ENCODE measurements around the gene FBLN7. TPM values are rescaled to one million over a fixed set of nuclear protein-coding genes. Genes with fewer than 3 reads are reported as not detected.

Gene FBLN7
- total RNA-seq, 1 donor from 2014 or later, result 9.3 TPM

- no peak for DNase-seq (ENCODE audit: low spot score, unreplicated experiment)
- H3K4me1 Mint-ChIP-seq (ENCODE audit: low read depth), result no peaks in the 10 kb centered on the region
- H3K27ac Mint-ChIP-seq, result no peak overlapping the region
- H3K4me3 Mint-ChIP-seq (ENCODE audit: low read depth), result no peak overlapping the region
- TF ChIP-seq CTCF (IDR thresholded peaks at IDR 0.05; ENCODE audit: unreplicated experiment), result peak; percentile 25
- H3K36me3 Mint-ChIP-seq (ENCODE audit: insufficient read depth), result peaks cover 1% of the 10 kb centered on the region
- no peaks in the 10 kb centered on the region for H3K27me3 Mint-ChIP-seq
- no peaks in the 10 kb centered on the region for H3K9me3 Mint-ChIP-seq (ENCODE audit: low read depth)
Observed at GRCh38 chr2:112118148-112118547, 20.0 kb upstream of the FBLN7 start.

- TF ChIP-seq CTCF (IDR thresholded peaks at IDR 0.05; ENCODE audit: unreplicated experiment), result peak; percentile 79
- Mint-ChIP-seq H3K4me3 (ENCODE audit: low read depth) (no peak overlapping the region), H3K27me3 (no peaks in the 10 kb centered on the region), H3K36me3 (ENCODE audit: insufficient read depth) (peaks cover 5% of the 10 kb centered on the region), H3K4me1 (ENCODE audit: low read depth) (no peaks in the 10 kb centered on the region), H3K27ac (no peak overlapping the region), H3K9me3 (ENCODE audit: low read depth) (no peaks in the 10 kb centered on the region)
- no peak for DNase-seq (ENCODE audit: low spot score, unreplicated experiment)
Observed at GRCh38 chr2:112121682-112122254, 16.4 kb upstream of the FBLN7 start.

- Mint-ChIP-seq H3K36me3 (ENCODE audit: insufficient read depth) (peaks cover 2% of the 10 kb centered on the region), H3K4me3 (ENCODE audit: low read depth) (no peak overlapping the region), H3K27me3 (no peaks in the 10 kb centered on the region)
Observed at GRCh38 chr2:112129060-112129459, 9.1 kb upstream of the FBLN7 start.

GRCh38 chr2:112133344-112133743 lies 4.8 kb upstream of the FBLN7 start:
- Mint-ChIP-seq H3K27me3 (peaks cover 20% of the 10 kb centered on the region), H3K4me1 (ENCODE audit: low read depth) (no peaks in the 10 kb centered on the region), H3K27ac (no peak overlapping the region), H3K36me3 (ENCODE audit: insufficient read depth) (peaks cover under 1% of the 10 kb centered on the region), H3K4me3 (ENCODE audit: low read depth) (no peak overlapping the region), H3K9me3 (ENCODE audit: low read depth) (peaks cover 10% of the 10 kb centered on the region)
- no peak for TF ChIP-seq CTCF (IDR thresholded peaks at IDR 0.05; ENCODE audit: unreplicated experiment)
- DNase-seq (ENCODE audit: low spot score, unreplicated experiment), result no peak

More at GRCh38 chr2:112129060-112129459, 9.1 kb upstream of the FBLN7 start:
- no peak for DNase-seq (ENCODE audit: low spot score, unreplicated experiment)
- Mint-ChIP-seq H3K9me3 (ENCODE audit: low read depth) (peaks cover 17% of the 10 kb centered on the region), H3K4me1 (ENCODE audit: low read depth) (no peaks in the 10 kb centered on the region), H3K27ac (no peak overlapping the region)
- no peak for TF ChIP-seq CTCF (IDR thresholded peaks at IDR 0.05; ENCODE audit: unreplicated experiment)

GRCh38 chr2:112134120-112134519 lies 4.1 kb upstream of the FBLN7 start:
- Mint-ChIP-seq H3K9me3 (ENCODE audit: low read depth) (peaks cover 7% of the 10 kb centered on the region), H3K4me1 (ENCODE audit: low read depth) (no peaks in the 10 kb centered on the region), H3K27ac (no peak overlapping the region), H3K36me3 (ENCODE audit: insufficient read depth) (no peaks in the 10 kb centered on the region), H3K4me3 (ENCODE audit: low read depth) (no peak overlapping the region), H3K27me3 (peaks cover 20% of the 10 kb centered on the region)
- no peak for DNase-seq (ENCODE audit: low spot score, unreplicated experiment)
- no peak for TF ChIP-seq CTCF (IDR thresholded peaks at IDR 0.05; ENCODE audit: unreplicated experiment)
